Mammary epithelial cell (primary cell): Measurements from ENCODE around the gene CAVIN4.
A peak's percentile ranks its signal among the peaks of the same experiment; 100 is the strongest.

Experiments
- EZH2 ChIP-seq: IDR thresholded peaks from 2 replicates; pipeline ENCODE4 v1.6.1; 2012; ENCODE audit warnings: low read length, inconsistent platforms, borderline replicate concordance
- TF ChIP-seq, protein P1 (sequence below), 2 donors: IDR thresholded peaks in 1 of 2; conservative IDR thresholded peaks in 1 of 2; 2 replicates each; pipeline ENCODE4 v1.5.1; 2011 to 2012; ENCODE audit warnings: inconsistent platforms in 2 of 2, low read length in 2 of 2, mild to moderate bottlenecking in 2 of 2, control low read depth in 1 of 2, low read depth in 1 of 2; ENCODE audit not compliant: insufficient read depth in 1 of 2; ENCODE audit errors: extremely low read depth in 1 of 2

DNA sequence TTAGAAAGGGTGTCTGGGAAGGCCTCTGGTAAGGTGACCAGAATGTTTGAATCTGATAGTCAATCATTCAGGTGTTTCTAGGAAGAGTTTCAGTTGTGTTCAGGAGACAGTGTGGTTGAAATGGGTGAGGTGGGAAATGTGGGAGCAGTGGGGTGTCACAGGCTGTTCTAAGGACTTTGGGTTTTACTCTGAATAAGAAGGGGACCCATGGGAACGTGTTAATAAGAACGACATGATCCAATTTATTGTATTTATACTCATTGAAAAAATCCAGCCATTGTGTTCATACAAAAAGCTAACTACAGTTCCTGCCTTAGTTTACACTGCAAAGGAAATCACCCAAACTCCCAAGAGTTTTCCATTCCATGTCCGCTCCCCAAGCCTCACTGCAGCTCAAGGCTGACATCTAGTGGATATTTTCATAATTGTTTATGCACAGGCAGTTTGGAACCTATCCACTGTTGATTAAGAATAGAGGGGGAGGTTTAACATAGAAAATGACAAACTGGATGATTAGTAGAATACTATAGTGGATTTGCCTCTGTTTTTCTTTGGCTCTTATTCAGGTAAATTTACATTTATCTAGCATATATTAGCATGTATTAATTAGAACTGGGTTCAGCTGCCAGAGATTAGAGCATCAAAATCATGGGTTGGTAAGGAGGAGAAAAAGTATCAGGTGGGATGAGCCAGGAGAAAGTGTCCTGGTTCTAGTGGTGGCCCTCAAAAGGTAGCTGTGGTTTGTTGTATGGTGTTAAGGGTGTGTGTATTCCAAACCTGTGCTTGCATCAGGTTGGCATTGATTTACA, 17.7 kb downstream of the CAVIN4 start:
- TF ChIP-seq, protein P1, sequence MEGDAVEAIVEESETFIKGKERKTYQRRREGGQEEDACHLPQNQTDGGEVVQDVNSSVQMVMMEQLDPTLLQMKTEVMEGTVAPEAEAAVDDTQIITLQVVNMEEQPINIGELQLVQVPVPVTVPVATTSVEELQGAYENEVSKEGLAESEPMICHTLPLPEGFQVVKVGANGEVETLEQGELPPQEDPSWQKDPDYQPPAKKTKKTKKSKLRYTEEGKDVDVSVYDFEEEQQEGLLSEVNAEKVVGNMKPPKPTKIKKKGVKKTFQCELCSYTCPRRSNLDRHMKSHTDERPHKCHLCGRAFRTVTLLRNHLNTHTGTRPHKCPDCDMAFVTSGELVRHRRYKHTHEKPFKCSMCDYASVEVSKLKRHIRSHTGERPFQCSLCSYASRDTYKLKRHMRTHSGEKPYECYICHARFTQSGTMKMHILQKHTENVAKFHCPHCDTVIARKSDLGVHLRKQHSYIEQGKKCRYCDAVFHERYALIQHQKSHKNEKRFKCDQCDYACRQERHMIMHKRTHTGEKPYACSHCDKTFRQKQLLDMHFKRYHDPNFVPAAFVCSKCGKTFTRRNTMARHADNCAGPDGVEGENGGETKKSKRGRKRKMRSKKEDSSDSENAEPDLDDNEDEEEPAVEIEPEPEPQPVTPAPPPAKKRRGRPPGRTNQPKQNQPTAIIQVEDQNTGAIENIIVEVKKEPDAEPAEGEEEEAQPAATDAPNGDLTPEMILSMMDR (conservative IDR thresholded peaks at IDR 0.05 in 1 of 2, IDR thresholded peaks at IDR 0.05 in 1 of 2; ENCODE audit: extremely low read depth in 1 of 2, insufficient read depth in 1 of 2, low read depth in 1 of 2, low read length in 2 of 2), result peak; percentile 84 to 86
- TF ChIP-seq EZH2, result no peak
